Lung (tissue), 12 donors: ENCODE data around the gene KRT222. TPM values are rescaled to one million over a fixed set of nuclear protein-coding genes. Genes with fewer than 3 reads are reported as not detected.

Experiments used
- ATAC-seq: fragments of 200-7000 bp; cut with Tn5 transposase; one replicate; pipeline ENCODE4 v1.9.1; 2020; ENCODE audit warnings: moderate number of reproducible peaks; ENCODE audit not compliant: insufficient read depth, low FRiP score
- DNase-seq, 3 donors: peaks; one replicate each; pipeline ENCODE4 v3.0.0-alpha.2; 2013 to 2017
- H3K27ac ChIP-seq, 2 donors: one replicate each; pipeline ENCODE4 v1.5.1; 2013; ENCODE audit warnings: mild to moderate bottlenecking in 2 of 2, moderate library complexity in 2 of 2, control low read depth in 1 of 2, inconsistent platforms in 1 of 2, low read depth in 1 of 2, low read length in 1 of 2
- H3K27me3 ChIP-seq, 3 donors: one replicate each; pipeline ENCODE4 v1.5.1; 2013; ENCODE audit warnings: low read length in 2 of 3; ENCODE audit not compliant: control insufficient read depth in 3 of 3, insufficient read depth in 3 of 3
- H3K36me3 ChIP-seq, 4 donors: one replicate each; pipeline ENCODE4 v1.5.1; 2013; ENCODE audit warnings: low read length in 4 of 4, mild to moderate bottlenecking in 1 of 4, moderate library complexity in 1 of 4; ENCODE audit not compliant: control insufficient read depth in 4 of 4, insufficient read depth in 4 of 4
- H3K4me1 ChIP-seq, 5 donors: one replicate each; pipeline ENCODE4 v1.5.1; 2013; ENCODE audit warnings: low read length in 5 of 5, mild to moderate bottlenecking in 2 of 5, moderate library complexity in 1 of 5; ENCODE audit not compliant: control insufficient read depth in 5 of 5, insufficient read depth in 5 of 5
- H3K4me3 ChIP-seq: one replicate; pipeline ENCODE4 v1.5.1; 2013; ENCODE audit warnings: mild to moderate bottlenecking, control low read depth, moderate library complexity
- H3K9ac ChIP-seq, 2 donors: one replicate each; pipeline ENCODE4 v1.5.1; 2013; ENCODE audit warnings: low read length in 2 of 2, control low read depth in 1 of 2; ENCODE audit not compliant: insufficient read depth in 1 of 2
- H3K9me3 ChIP-seq, 4 donors: one replicate each; pipeline ENCODE4 v1.5.1; 2013; ENCODE audit warnings: low read length in 3 of 4, mild to moderate bottlenecking in 1 of 4, moderate library complexity in 1 of 4; ENCODE audit not compliant: control insufficient read depth in 4 of 4, insufficient read depth in 3 of 4
- WGBS, 2 donors: extraction: QIAGEN DNeasy Blood & Tissue Kit; methylation state at CpG; one replicate each; pipeline ENCODE4 v1.1.7; 2013; 5-methylcytosine and 5-hydroxymethylcytosine counted together
- polyA plus RNA-seq, 2 donors: library from polyadenylated mRNA; stranded (reverse); fragments of 200-250 nt; gene quantifications; one replicate each; pipeline ENCODE4 v1.2.1, GENCODE V29; 2013
- total RNA-seq, 2 donors: library from RNA; depleted of rRNA in 1 of 2; stranded (reverse); fragments of >200 nt in 1 of 2; gene quantifications; one replicate each; pipeline ENCODE4 v1.2.1, GENCODE V29; 2014 to 2021
- TF ChIP-seq, protein P1 (sequence below): IDR thresholded peaks from 2 replicates; pipeline ENCODE4 v1.5.1; 2012; ENCODE audit warnings: mild to moderate bottlenecking; ENCODE audit errors: control extremely low read depth, extremely low read depth
- donor health status: control.
- donor health status: control.
- donor health status: Bipolar disorder and iron deficiency.
- donor health status: healthy.
- donor health status: DM: yes; HTN: yes; CAD: no.

Gene KRT222
- total and polyA plus RNA-seq, 4 donors: 0.10 to 0.26 (median 0.18) TPM; not detected in 1

DNA sequence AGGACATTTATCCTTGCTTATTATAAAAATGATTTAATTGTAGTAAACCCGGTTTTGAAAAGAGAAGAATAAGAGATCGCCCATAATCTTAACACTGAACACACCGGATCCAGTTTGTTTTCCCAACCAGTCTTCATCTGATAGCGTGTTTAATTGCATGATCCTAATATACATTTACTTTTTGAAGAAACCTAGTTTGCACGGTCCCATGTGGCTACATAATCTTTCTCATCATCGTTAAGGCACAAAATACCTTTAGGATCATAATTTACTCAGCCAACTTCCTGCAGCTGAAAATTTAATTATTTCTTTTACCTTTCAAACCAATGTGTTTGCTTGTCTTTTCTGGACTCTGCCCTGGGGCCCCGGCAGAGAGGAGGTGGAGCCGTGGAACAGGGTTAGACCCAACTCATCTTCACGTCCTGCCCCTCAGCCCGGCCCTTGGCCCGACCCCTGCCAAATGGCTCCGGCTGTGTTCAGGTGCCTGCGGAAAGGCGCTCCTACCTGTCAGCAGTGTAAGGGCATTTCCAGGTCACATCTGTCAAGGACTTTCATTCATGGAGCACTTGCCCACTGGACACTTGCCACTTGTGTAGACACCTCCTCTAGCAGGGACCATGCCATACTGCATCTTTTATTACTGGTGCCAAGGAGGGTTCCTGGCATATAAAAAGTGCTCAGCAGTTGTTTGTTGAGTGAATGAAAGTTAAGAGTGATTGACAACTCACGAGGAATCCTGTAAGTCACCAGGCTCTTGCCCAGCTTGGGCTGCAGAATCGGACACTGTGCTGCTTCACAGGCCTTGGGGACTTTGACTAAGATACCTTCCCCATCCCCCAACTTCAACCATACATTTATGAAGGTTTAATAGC is 46.0 kb downstream of the KRT222 start:
- no peak overlapping the region for H3K27ac ChIP-seq
- WGBS, 2 donors: 82 to 85% methylated on average over 16 of the region's 16 CpGs
- ATAC-seq: no peak
- H3K4me1 ChIP-seq: peaks cover 0 to 20% (median 6%) of the 10 kb centered on the region in 5 donors
- no peaks in the 10 kb centered on the region for H3K36me3 ChIP-seq
- TF ChIP-seq, protein P1, sequence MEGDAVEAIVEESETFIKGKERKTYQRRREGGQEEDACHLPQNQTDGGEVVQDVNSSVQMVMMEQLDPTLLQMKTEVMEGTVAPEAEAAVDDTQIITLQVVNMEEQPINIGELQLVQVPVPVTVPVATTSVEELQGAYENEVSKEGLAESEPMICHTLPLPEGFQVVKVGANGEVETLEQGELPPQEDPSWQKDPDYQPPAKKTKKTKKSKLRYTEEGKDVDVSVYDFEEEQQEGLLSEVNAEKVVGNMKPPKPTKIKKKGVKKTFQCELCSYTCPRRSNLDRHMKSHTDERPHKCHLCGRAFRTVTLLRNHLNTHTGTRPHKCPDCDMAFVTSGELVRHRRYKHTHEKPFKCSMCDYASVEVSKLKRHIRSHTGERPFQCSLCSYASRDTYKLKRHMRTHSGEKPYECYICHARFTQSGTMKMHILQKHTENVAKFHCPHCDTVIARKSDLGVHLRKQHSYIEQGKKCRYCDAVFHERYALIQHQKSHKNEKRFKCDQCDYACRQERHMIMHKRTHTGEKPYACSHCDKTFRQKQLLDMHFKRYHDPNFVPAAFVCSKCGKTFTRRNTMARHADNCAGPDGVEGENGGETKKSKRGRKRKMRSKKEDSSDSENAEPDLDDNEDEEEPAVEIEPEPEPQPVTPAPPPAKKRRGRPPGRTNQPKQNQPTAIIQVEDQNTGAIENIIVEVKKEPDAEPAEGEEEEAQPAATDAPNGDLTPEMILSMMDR: no peak
- peaks cover 0 to 2% (median 0%) of the 10 kb centered on the region in 3 donors for H3K27me3 ChIP-seq
- H3K4me3 ChIP-seq: no peak overlapping the region
- peaks cover 0 to 2% (median 0%) of the 10 kb centered on the region in 4 donors for H3K9me3 ChIP-seq
- no peak overlapping the region for H3K9ac ChIP-seq
- no peak for DNase-seq

DNA sequence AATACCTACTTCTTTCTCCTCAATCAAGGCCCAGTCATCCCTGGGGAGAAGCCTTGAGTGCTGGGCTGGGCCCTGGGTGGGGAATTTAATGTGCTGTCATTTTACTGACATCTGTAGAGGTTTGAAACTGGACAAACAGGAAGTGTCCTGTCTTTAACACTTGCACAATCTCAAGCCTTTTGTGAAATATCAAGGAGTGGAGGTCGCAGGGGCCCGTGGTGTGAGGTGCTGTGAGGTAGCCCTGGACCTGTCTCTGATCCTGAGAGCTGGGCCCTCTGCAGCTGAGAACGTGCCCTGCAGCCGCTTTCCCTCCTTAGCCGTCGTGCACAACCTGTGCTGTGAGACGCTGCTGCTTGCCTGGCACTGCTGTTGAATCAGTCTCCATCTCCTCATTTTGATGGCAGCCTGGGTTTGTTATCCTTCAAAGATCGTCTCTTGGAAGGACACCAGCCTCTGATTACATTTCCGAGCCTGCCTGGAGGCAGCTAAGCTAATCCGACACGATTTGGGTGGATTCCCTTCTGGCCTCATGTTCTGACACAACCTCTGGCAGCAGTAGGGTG is 47.2 kb downstream of the KRT222 start:
- Histone ChIP-seq H3K9me3 (peaks cover 0 to 2% (median 0%) of the 10 kb centered on the region in 4 donors), H3K9ac (no peak overlapping the region), H3K27me3 (peaks cover 0 to 2% (median 0%) of the 10 kb centered on the region in 3 donors), H3K36me3 (no peaks in the 10 kb centered on the region), H3K4me3 (no peak overlapping the region), H3K4me1 (peaks cover 0 to 20% (median 7%) of the 10 kb centered on the region in 5 donors), H3K27ac (no peak overlapping the region)
- 66 to 73% methylated on average over 11 of the region's 11 CpGs for WGBS, 2 donors
- no peak for ATAC-seq
- TF ChIP-seq, protein P1: no peak
- DNase-seq: no peak

DNA sequence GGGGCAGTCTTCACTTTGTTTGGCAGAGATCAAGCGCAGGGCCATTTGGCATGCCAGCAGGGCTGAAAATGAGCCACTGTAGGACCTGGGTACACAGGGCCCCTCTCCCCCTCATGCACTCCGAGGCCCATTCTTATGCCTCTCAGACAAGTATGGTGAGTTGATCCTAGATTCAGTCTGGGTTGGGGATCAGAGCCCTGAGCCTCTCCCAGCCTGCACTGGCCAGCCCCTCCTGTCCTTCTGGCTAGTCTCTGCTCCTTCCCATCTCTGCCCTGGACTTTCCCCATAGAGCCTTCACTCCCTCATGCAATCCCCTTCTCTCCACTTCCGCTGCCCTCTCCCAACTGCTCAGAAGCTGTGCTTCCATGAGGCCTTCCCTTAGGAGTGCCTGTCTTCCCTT is 48.4 kb downstream of the KRT222 start:
- 62 to 91% methylated on average over 3 of the region's 3 CpGs for WGBS, 2 donors

More for the DNA sequence above, 48.4 kb downstream of the KRT222 start:
- TF ChIP-seq, protein P1: no peak
- Histone ChIP-seq H3K27me3 (peaks cover 0 to 2% (median 0%) of the 10 kb centered on the region in 3 donors), H3K4me1 (peaks cover 0 to 12% (median 7%) of the 10 kb centered on the region in 5 donors), H3K36me3 (no peaks in the 10 kb centered on the region), H3K9me3 (peaks cover 0 to 2% (median 0%) of the 10 kb centered on the region in 4 donors), H3K27ac (no peak overlapping the region), H3K4me3 (no peak overlapping the region), H3K9ac (no peak overlapping the region)
- DNase-seq (no peak), ATAC-seq (no peak)
